ENCODE measurements around the gene ZNF419.

The ZNF419 gene

GRCh38 chr19:57537953-57538547 lies 50.5 kb downstream of the ZNF419 start:
- DNase-seq (ENCODE audit: low read depth), result no peak
